Vagina (tissue), 2 donors: ENCODE data around the gene YTHDC1.

Experiments
- CTCF ChIP-seq, 3 experiments: fragments of 450-650 bp in 2 of 3; fragments of 200-600 bp in 1 of 3; sonication (generic) in 1 of 3; IDR thresholded peaks; one replicate each; pipeline ENCODE4 v1.5.1; 2017 to 2019; ENCODE audit warnings: antibody characterized with exemption in 3 of 3, mild to moderate bottlenecking in 2 of 3, moderate library complexity in 2 of 3
- POLR2AphosphoS5 ChIP-seq, 2 donors: sonication (generic); formaldehyde crosslinking; IDR thresholded peaks; one replicate each; pipeline ENCODE4 v1.9.0; 2017; ENCODE audit warnings: antibody characterized with exemption in 2 of 2, mild to moderate bottlenecking in 2 of 2, low read depth in 1 of 2; ENCODE audit not compliant: insufficient read depth in 1 of 2

- no peak for TF ChIP-seq CTCF (IDR thresholded peaks at IDR 0.05)
- TF ChIP-seq POLR2AphosphoS5 (IDR thresholded peaks at IDR 0.05; ENCODE audit: insufficient read depth in 1 of 2, low read depth in 1 of 2), result no peak
Observed at GRCh38 chr4:68277627-68278026, 72.3 kb downstream of the YTHDC1 start.
